HepG2 (cell line): ENCODE results near the gene TAF1B. TPM values are rescaled to one million over a fixed set of nuclear protein-coding genes. Genes with fewer than 3 reads are reported as not detected.

Experiments
- CBX5 ChIP-seq: sonication (generic); formaldehyde crosslinking; IDR thresholded peaks from 2 replicates; pipeline ENCODE4 v1.4.0; 2020; ENCODE audit warnings: missing genetic modification reagents, borderline replicate concordance
- CREB1 ChIP-seq, 2 experiments: fragments of 450-650 bp in 1 of 2; IDR thresholded peaks; 2 replicates each; pipeline ENCODE4 v1.6.1; 2016 to 2017; ENCODE audit warnings: control low read depth in 1 of 2, mild to moderate bottlenecking in 1 of 2, missing compliant biosample characterization in 1 of 2, missing genetic modification characterization in 1 of 2
- ELK4 ChIP-seq: sonication (generic); formaldehyde crosslinking; IDR thresholded peaks from 2 replicates; pipeline ENCODE4 v1.9.0; 2021; ENCODE audit warnings: missing genetic modification reagents, borderline replicate concordance
- EP300 ChIP-seq, 3 experiments: sonication (generic) in 1 of 3; formaldehyde crosslinking in 1 of 3; IDR thresholded peaks; 2 replicates each; pipeline versions ENCODE4 v1.5.1 to v1.6.1; 2011 to 2020; ENCODE audit warnings: low read depth in 2 of 3, low read length in 2 of 3, borderline replicate concordance in 1 of 3, improper control_type of control experiment in 1 of 3, mild to moderate bottlenecking in 1 of 3, missing genetic modification reagents in 1 of 3, moderate library complexity in 1 of 3
- GABPB1 ChIP-seq: IDR thresholded peaks from 2 replicates; pipeline ENCODE4 v1.6.1; 2016; ENCODE audit warnings: mild to moderate bottlenecking, missing genetic modification reagents, moderate library complexity, missing compliant biosample characterization
- GFI1 ChIP-seq: sonication (generic); formaldehyde crosslinking; IDR thresholded peaks from 2 replicates; pipeline ENCODE4 v1.5.0; 2020; ENCODE audit warnings: missing genetic modification reagents, mild to moderate bottlenecking, borderline replicate concordance
- KDM4B ChIP-seq: sonication (generic); formaldehyde crosslinking; IDR thresholded peaks from 2 replicates; pipeline ENCODE4 v1.4.0; 2020; ENCODE audit warnings: missing genetic modification reagents
- MXD3 ChIP-seq: IDR thresholded peaks from 2 replicates; pipeline ENCODE4 v1.6.1; 2016; ENCODE audit warnings: mild to moderate bottlenecking, missing biosample characterization, missing genetic modification reagents
- NCOA5 ChIP-seq: sonication (generic); formaldehyde crosslinking; IDR thresholded peaks from 2 replicates; pipeline ENCODE4 v1.4.0; 2020; ENCODE audit warnings: missing genetic modification reagents
- SCMH1 ChIP-seq: sonication (generic); formaldehyde crosslinking; IDR thresholded peaks from 2 replicates; pipeline ENCODE4 v1.9.0; 2021; ENCODE audit warnings: missing genetic modification reagents, mild to moderate bottlenecking, borderline replicate concordance
- SRF ChIP-seq: IDR thresholded peaks from 2 replicates; pipeline ENCODE4 v1.6.1; 2011; ENCODE audit warnings: mild to moderate bottlenecking, low read depth, low read length, moderate library complexity
- SRY ChIP-seq: sonication (generic); formaldehyde crosslinking; IDR thresholded peaks from 2 replicates; pipeline ENCODE4 v1.8.0; 2022; ENCODE audit warnings: mild to moderate bottlenecking, missing genetic modification reagents
- TAF15 ChIP-seq: fragments of 200-400 bp; formaldehyde crosslinking; IDR thresholded peaks from one replicate; pipeline ENCODE4 v1.6.1; 2018; ENCODE audit warnings: mild to moderate bottlenecking, low read depth, low read length; ENCODE audit not compliant: poor library complexity, severe bottlenecking
- TEAD2 ChIP-seq: sonication (generic); formaldehyde crosslinking; IDR thresholded peaks from 2 replicates; pipeline ENCODE4 v1.9.0; 2021; ENCODE audit warnings: missing genetic modification reagents
- THYN1 ChIP-seq: sonication (generic); formaldehyde crosslinking; IDR thresholded peaks from 2 replicates; pipeline ENCODE4 v1.8.1; 2023; ENCODE audit warnings: low read depth, mild to moderate bottlenecking, moderate library complexity, missing genetic modification reagents, borderline replicate concordance
- ZNF121 ChIP-seq: sonication (generic); formaldehyde crosslinking; IDR thresholded peaks from 2 replicates; pipeline ENCODE4 v1.5.0; 2020; ENCODE audit warnings: mild to moderate bottlenecking, missing genetic modification reagents
- ZNF296 ChIP-seq: sonication (generic); formaldehyde crosslinking; conservative IDR thresholded peaks from 2 replicates; pipeline ENCODE4 v1.5.0; 2020; ENCODE audit warnings: mild to moderate bottlenecking, missing genetic modification reagents
- ZNF350 ChIP-seq: sonication (generic); formaldehyde crosslinking; IDR thresholded peaks from 2 replicates; pipeline ENCODE4 v1.4.0; 2020; ENCODE audit warnings: mild to moderate bottlenecking, low read depth, missing genetic modification reagents, borderline replicate concordance
- ZNF430 ChIP-seq: sonication (generic); formaldehyde crosslinking; IDR thresholded peaks from 2 replicates; pipeline ENCODE4 v1.9.0; 2021; ENCODE audit warnings: mild to moderate bottlenecking, missing genetic modification reagents
- ZNF501 ChIP-seq: sonication (generic); formaldehyde crosslinking; IDR thresholded peaks from 2 replicates; pipeline ENCODE4 v1.5.1; 2020; ENCODE audit warnings: mild to moderate bottlenecking, moderate library complexity, missing genetic modification reagents
- ZNF543 ChIP-seq: sonication (generic); formaldehyde crosslinking; IDR thresholded peaks from 2 replicates; pipeline ENCODE4 v1.4.0; 2020; ENCODE audit warnings: mild to moderate bottlenecking, missing genetic modification reagents
- ZNF605 ChIP-seq: sonication (generic); formaldehyde crosslinking; IDR thresholded peaks from 2 replicates; pipeline ENCODE4 v1.8.0; 2022; ENCODE audit warnings: mild to moderate bottlenecking, missing genetic modification reagents
- ZNF614 ChIP-seq: IDR thresholded peaks from 2 replicates; pipeline ENCODE4 v1.6.1; 2018; ENCODE audit warnings: missing biosample characterization, missing genetic modification reagents, inconsistent platforms, borderline replicate concordance
- ZNF775 ChIP-seq: sonication (generic); formaldehyde crosslinking; IDR thresholded peaks from 2 replicates; pipeline ENCODE4 v1.4.0; 2020; ENCODE audit warnings: missing genetic modification reagents, mild to moderate bottlenecking, moderate library complexity, borderline replicate concordance
- ZNF777 ChIP-seq: sonication (generic); formaldehyde crosslinking; IDR thresholded peaks from 2 replicates; pipeline ENCODE4 v1.4.0; 2020; ENCODE audit warnings: missing genetic modification reagents
- ZNF781 ChIP-seq: sonication (generic); formaldehyde crosslinking; IDR thresholded peaks from 2 replicates; pipeline ENCODE4 v1.5.1; 2020; ENCODE audit warnings: borderline replicate concordance, mild to moderate bottlenecking, missing genetic modification reagents; ENCODE audit errors: not compliant biosample characterization
- ZSCAN5A ChIP-seq: sonication (generic); formaldehyde crosslinking; IDR thresholded peaks from 2 replicates; pipeline ENCODE4 v1.8.0; 2022; ENCODE audit warnings: mild to moderate bottlenecking, missing genetic modification reagents, borderline replicate concordance
- polyA plus RNA-seq, 8 experiments: library from polyadenylated mRNA; depleted of rRNA in 3 of 8; stranded (reverse) in 7 of 8; unstranded in 1 of 8; fragments of >200 nt; fragmentation: Illumina TruSeq in 4 of 8; extraction: Trizol in 4 of 8; gene quantifications; 2 replicates each; pipeline versions ENCODE4 v1.2.1 to v1.2.3, GENCODE V29; 2011 to 2016; ENCODE audit warnings: low read depth in 4 of 8, missing spikeins in 1 of 8, mixed read lengths in 1 of 8; ENCODE audit not compliant: insufficient read depth in 1 of 8
- total RNA-seq, 5 experiments: library from RNA; depleted of rRNA; stranded (reverse); fragments of >200 nt; fragmentation: Illumina TruSeq; extraction: Trizol; gene quantifications; 2 replicates each; pipeline ENCODE4 v1.2.3, GENCODE V29; 2016; ENCODE audit warnings: low read depth in 1 of 5

TAF1B gene
- total and polyA plus RNA-seq, 2 of the 13 experiments (the other 11 are each of a cell fraction or from before 2014, with no cell fraction given), result 13.3 to 27.7 TPM

- TF ChIP-seq MXD3 (CRISPR knock-in tag) (no peak; the same call in 1 of the 2 replicates), ZNF296 (CRISPR knock-in tag) (no peak), ZNF775 (no peak), GFI1 (CRISPR knock-in tag) (no peak), ZNF614 (no peak), ELK4 (CRISPR knock-in tag) (no peak), ZSCAN5A (no peak), ZNF605 (CRISPR knock-in tag) (no peak), SRY (CRISPR knock-in tag) (0 out of 2 replicates have a peak, but pooled peaks have one; percentile 47), GABPB1 (CRISPR knock-in tag) (peak; percentile 36; the same call in 1 of the 2 replicates), TEAD2 (CRISPR knock-in tag) (no peak), ZNF777 (CRISPR knock-in tag) (no peak), NCOA5 (no peak), ZNF543 (no peak), ZNF350 (peak; percentile 68; the same call in 1 of the 2 replicates), THYN1 (CRISPR knock-in tag) (0 out of 2 replicates have a peak, but pooled peaks have one; percentile 46), CREB1 (IDR thresholded peaks at IDR 0.05) (no peak), CREB1 (CRISPR knock-in tag; IDR thresholded peaks at IDR 0.05) (no peak), ZNF121 (CRISPR knock-in tag) (no peak), CBX5 (CRISPR knock-in tag) (peak; percentile 76; the same call in 1 of the 2 replicates), SRF (no peak), ZNF430 (CRISPR knock-in tag) (no peak), ZNF501 (CRISPR knock-in tag) (peak; percentile 81), ZNF781 (CRISPR knock-in tag) (peak; percentile 65), TAF15 (no peak), KDM4B (no peak), EP300 (IDR thresholded peaks at IDR 0.05; ENCODE audit: low read depth in 2 of 2, low read length in 2 of 2) (no peak), EP300 (CRISPR knock-in tag; IDR thresholded peaks at IDR 0.05; ENCODE audit: borderline replicate concordance) (no peak), SCMH1 (CRISPR knock-in tag) (no peak)
Measured at GRCh38 chr2:9813312-9814128, 29.8 kb upstream of the TAF1B start (continued).
